ENCODE measurements around the gene STOX1.

GRCh38 chr10:68812420-68812819 is 14.9 kb upstream of the STOX1 start:
- TF ChIP-seq EZH2phosphoT487 (IDR thresholded peaks at IDR 0.05; ENCODE audit: low read depth, severe bottlenecking, unreplicated experiment), result no peak
- no peak for TF ChIP-seq EZH2 (IDR thresholded peaks at IDR 0.05; ENCODE audit: borderline replicate concordance)
